CD4-positive, alpha-beta T cell treated with Interferon alpha-2 for 1 hour (primary cell): ENCODE results near the gene ACP1.
"Not testable (repeated sequence)": the region's sequence is repeated elsewhere in the genome, so short reads cannot be mapped to it uniquely, and the experiment has no call there.

Experiments used
- DNase-seq, 2 donors: peaks; one replicate each; pipeline ENCODE4 v3.0.0-alpha.2; 2020 to 2022

The ACP1 gene

GRCh38 chr2:314561-315336 is 50.0 kb downstream of the ACP1 start:
- DNase-seq: no peak

GRCh38 chr2:315925-316324 is 51.2 kb downstream of the ACP1 start:
- DNase-seq: not testable (repeated sequence)

DNA sequence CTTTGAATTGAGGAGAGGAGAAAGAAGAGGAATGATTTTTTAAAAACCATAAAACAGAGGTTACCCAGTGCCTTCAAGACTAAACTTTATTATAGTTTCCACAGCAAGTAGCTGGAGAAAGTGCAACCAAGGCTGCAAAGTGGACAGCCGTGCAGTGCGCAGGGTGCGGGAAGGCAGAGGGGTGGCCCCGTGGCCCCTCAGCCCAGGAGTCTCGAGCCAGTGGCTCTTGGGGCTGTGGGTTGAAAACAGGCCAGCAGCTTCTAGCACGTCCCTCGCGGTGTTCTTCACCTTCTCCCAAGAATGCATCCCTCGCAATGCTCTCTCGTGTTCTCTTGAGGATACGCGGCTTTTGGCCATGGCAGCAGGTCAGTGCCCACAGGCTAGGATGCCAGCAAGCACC is 51.6 kb downstream of the ACP1 start:
- DNase-seq: no peak

- peak in 1 of 2 donors; percentile 11 for DNase-seq
These were observed 53.0 kb downstream of the ACP1 start for GRCh38 chr2:317501-318424.

- no peak for DNase-seq
These were observed 54.4 kb downstream of the ACP1 start for GRCh38 chr2:319059-319600.

- no peak for DNase-seq
These were observed 55.8 kb downstream of the ACP1 start for GRCh38 chr2:320561-320960.

DNA sequence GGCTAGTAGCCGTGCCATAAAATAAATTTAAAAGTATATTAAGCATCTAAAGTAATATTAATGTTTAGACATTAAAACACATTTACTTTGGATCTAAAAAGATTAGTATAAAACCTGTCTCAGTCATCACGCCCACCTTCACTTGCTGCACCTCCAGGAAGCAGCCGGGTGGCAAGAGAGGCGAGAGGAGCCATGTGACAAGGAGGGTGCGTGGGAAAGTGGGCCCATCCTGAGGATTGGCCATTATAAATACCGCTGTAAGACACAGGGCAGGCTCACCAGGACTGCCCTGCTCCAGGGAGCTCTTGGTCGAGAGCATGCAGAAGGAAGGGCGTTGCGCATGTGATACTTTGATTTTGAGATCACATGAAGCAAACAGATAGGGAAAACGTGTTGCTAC is 57.6 kb downstream of the ACP1 start:
- DNase-seq: no peak

DNA sequence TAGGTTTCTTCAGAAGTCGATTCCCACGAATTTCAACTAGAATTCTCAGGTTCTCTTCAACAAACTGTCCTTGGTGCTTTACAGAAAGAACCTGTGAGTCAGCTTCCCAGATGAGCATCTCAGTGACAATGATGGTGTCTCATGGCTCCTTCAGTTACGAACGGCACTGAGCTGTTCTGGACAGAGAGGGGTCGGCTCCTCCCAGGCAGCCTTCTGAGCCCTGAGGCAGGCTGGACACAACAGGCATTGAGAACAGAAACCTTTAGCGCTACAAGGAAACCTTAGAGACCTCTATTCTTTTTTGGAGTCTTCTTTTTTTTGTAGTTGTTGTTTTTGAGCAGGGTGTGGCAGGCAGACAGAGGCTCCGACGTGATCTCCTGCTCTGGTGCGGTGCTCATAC is 58.3 kb downstream of the ACP1 start:
- DNase-seq: no peak
